H9 (cell line): ENCODE measurements around the gene L1CAM. TPM values are rescaled to one million over a fixed set of nuclear protein-coding genes. Genes with fewer than 3 reads are reported as not detected.

Experiments used
- DNase-seq: peaks from one replicate; pipeline ENCODE4 v3.0.0-alpha.2; 2017
- H2AFZ ChIP-seq: one replicate; pipeline ENCODE4 v1.6.1; 2013; ENCODE audit warnings: mild to moderate bottlenecking, low read length, control low read depth, moderate library complexity
- H2AK5ac ChIP-seq: 2 replicates; pipeline ENCODE4 v1.6.1; 2013; ENCODE audit warnings: low read length, control low read depth, mixed read lengths; ENCODE audit not compliant: insufficient read length
- H2BK120ac ChIP-seq: one replicate; pipeline ENCODE4 v1.6.1; 2013; ENCODE audit warnings: low read depth, mild to moderate bottlenecking, low read length, control low read depth, inconsistent platforms; ENCODE audit not compliant: poor library complexity, severe bottlenecking
- H2BK12ac ChIP-seq: 2 replicates; pipeline ENCODE4 v1.6.1; 2013; ENCODE audit warnings: low read length, control low read depth, mixed read lengths, low read depth; ENCODE audit not compliant: insufficient read length
- H2BK15ac ChIP-seq: 2 replicates; pipeline ENCODE4 v1.6.1; 2013; ENCODE audit warnings: low read depth, low read length, control low read depth
- H2BK20ac ChIP-seq: one replicate; pipeline ENCODE4 v1.6.1; 2013; ENCODE audit warnings: low read depth, mild to moderate bottlenecking, low read length, control low read depth, inconsistent platforms; ENCODE audit not compliant: poor library complexity, severe bottlenecking
- H2BK5ac ChIP-seq: 2 replicates; pipeline ENCODE4 v1.6.1; 2013; ENCODE audit warnings: low read length, control low read depth, mixed read lengths; ENCODE audit not compliant: insufficient read length
- H3K14ac ChIP-seq: 2 replicates; pipeline ENCODE4 v1.6.1; 2013; ENCODE audit warnings: low read length, control low read depth; ENCODE audit not compliant: insufficient read depth
- H3K18ac ChIP-seq: 2 replicates; pipeline ENCODE4 v1.6.1; 2013; ENCODE audit warnings: low read depth, mild to moderate bottlenecking, mixed read lengths, low read length, control low read depth; ENCODE audit not compliant: insufficient read length
- H3K23ac ChIP-seq: 2 replicates; pipeline ENCODE4 v1.6.1; 2013; ENCODE audit warnings: low read length, control low read depth, mixed read lengths, low read depth; ENCODE audit not compliant: insufficient read length
- H3K23me2 ChIP-seq: 2 replicates; pipeline ENCODE4 v1.6.1; 2013; ENCODE audit warnings: low read depth, mild to moderate bottlenecking, mixed read lengths, low read length, control low read depth; ENCODE audit not compliant: insufficient read length, poor library complexity, severe bottlenecking
- H3K27ac ChIP-seq: 2 replicates; pipeline ENCODE4 v1.5.1; 2013; ENCODE audit warnings: low read length, control low read depth, mixed read lengths, low read depth; ENCODE audit not compliant: insufficient read length
- H3K27me3 ChIP-seq: 2 replicates; pipeline ENCODE4 v1.6.1; 2013; ENCODE audit warnings: low read length, control low read depth, inconsistent platforms; ENCODE audit not compliant: insufficient read depth
- H3K4ac ChIP-seq: 2 replicates; pipeline ENCODE4 v1.6.1; 2013; ENCODE audit warnings: low read depth, mild to moderate bottlenecking, control low read depth, inconsistent platforms, low read length, moderate library complexity
- H3K4me1 ChIP-seq: 2 replicates; pipeline ENCODE4 v1.6.1; 2013; ENCODE audit warnings: low read length, control low read depth, inconsistent platforms; ENCODE audit not compliant: insufficient read depth
- H3K4me2 ChIP-seq: 2 replicates; pipeline ENCODE4 v1.6.1; 2013; ENCODE audit warnings: low read length, control low read depth, mixed read lengths; ENCODE audit not compliant: insufficient read length, insufficient read depth
- H3K56ac ChIP-seq: 2 replicates; pipeline ENCODE4 v1.6.1; 2013; ENCODE audit warnings: low read depth, mild to moderate bottlenecking, mixed read lengths, low read length, control low read depth; ENCODE audit not compliant: insufficient read length
- H3K79me1 ChIP-seq: 2 replicates; pipeline ENCODE4 v1.6.1; 2013; ENCODE audit warnings: low read depth, mild to moderate bottlenecking, moderate library complexity, low read length, control low read depth, inconsistent platforms; ENCODE audit not compliant: insufficient read depth, poor library complexity, severe bottlenecking
- H3K79me2 ChIP-seq: 2 replicates; pipeline ENCODE4 v1.6.1; 2013; ENCODE audit warnings: low read length, control low read depth, inconsistent platforms; ENCODE audit not compliant: insufficient read depth
- H3K9ac ChIP-seq: 2 replicates; pipeline ENCODE4 v1.6.1; 2013; ENCODE audit warnings: low read length, control low read depth, mixed read lengths; ENCODE audit not compliant: insufficient read length; ENCODE audit errors: extremely low read depth
- H3K9me3 ChIP-seq: one replicate; pipeline ENCODE4 v1.6.1; 2013; ENCODE audit warnings: low read depth, low read length, inconsistent platforms; ENCODE audit not compliant: control insufficient read depth
- H3T11ph ChIP-seq: one replicate; pipeline ENCODE4 v1.6.1; 2013; ENCODE audit warnings: mild to moderate bottlenecking, low read length, control low read depth, inconsistent platforms
- H4K20me1 ChIP-seq: one replicate; pipeline ENCODE4 v1.6.1; 2013; ENCODE audit not compliant: control insufficient read depth, insufficient read length, insufficient read depth
- H4K5ac ChIP-seq: 2 replicates; pipeline ENCODE4 v1.6.1; 2013; ENCODE audit warnings: low read depth, mild to moderate bottlenecking, mixed read lengths, low read length, control low read depth; ENCODE audit not compliant: insufficient read length
- H4K8ac ChIP-seq: replicated peaks from 2 replicates; pipeline ENCODE4 v1.6.1; 2013; ENCODE audit warnings: low read length, control low read depth, mixed read lengths, low read depth; ENCODE audit not compliant: insufficient read length
- H4K91ac ChIP-seq: 2 replicates; pipeline ENCODE4 v1.6.1; 2013; ENCODE audit warnings: low read depth, mild to moderate bottlenecking, moderate library complexity, mixed read lengths, low read length, control low read depth; ENCODE audit not compliant: insufficient read length
- H3K27ac Mint-ChIP-seq, 3 experiments: 2 replicates in 2 of 3; 3 replicates in 1 of 3; pipeline ENCODE4 v1.8.0; 2020 to 2021; ENCODE audit warnings: mixed read lengths in 3 of 3, mild to moderate bottlenecking in 1 of 3, moderate library complexity in 1 of 3
- H3K27me3 Mint-ChIP-seq: 2 replicates; pipeline ENCODE4 v1.8.0; 2021; ENCODE audit warnings: low read depth, mild to moderate bottlenecking, moderate library complexity, mixed read lengths
- H3K36me3 Mint-ChIP-seq, 3 experiments: 2 replicates in 2 of 3; 3 replicates in 1 of 3; pipeline ENCODE4 v1.8.0; 2020 to 2021; ENCODE audit warnings: low read depth in 3 of 3, mixed read lengths in 3 of 3; ENCODE audit not compliant: insufficient read depth in 1 of 3
- H3K4me1 Mint-ChIP-seq, 2 experiments: 2 replicates each; pipeline ENCODE4 v1.8.0; 2020; ENCODE audit warnings: mixed read lengths in 2 of 2
- H3K4me3 Mint-ChIP-seq, 2 experiments: 2 replicates in 1 of 2; 3 replicates in 1 of 2; pipeline ENCODE4 v1.8.0; 2020 to 2021; ENCODE audit warnings: mild to moderate bottlenecking in 2 of 2, mixed read lengths in 2 of 2, moderate library complexity in 1 of 2
- H3K9me3 Mint-ChIP-seq, 2 experiments: 2 replicates in 1 of 2; 3 replicates in 1 of 2; pipeline ENCODE4 v1.8.0; 2020; ENCODE audit warnings: mild to moderate bottlenecking in 2 of 2, mixed read lengths in 2 of 2, moderate library complexity in 1 of 2
- CTCF ChIP-seq: fragments of 200-600 bp; sonication (generic); conservative IDR thresholded peaks from 3 replicates; pipeline ENCODE4 v1.8.0; 2021; ENCODE audit warnings: antibody characterized with exemption, mild to moderate bottlenecking
- WGBS: extraction: QIAGEN DNeasy Blood & Tissue Kit; methylation state at CpG from one replicate; pipeline ENCODE4 v1.1.7; 2013; ENCODE audit warnings: missing lambda C conversion rate, low lambda C conversion rate, mixed read lengths; ENCODE audit not compliant: insufficient read length; ENCODE audit errors: extremely low coverage; 5-methylcytosine and 5-hydroxymethylcytosine counted together
- total RNA-seq: library from RNA; stranded (reverse); gene quantifications from 2 replicates; pipeline ENCODE4 v1.2.1, GENCODE V29; 2021

L1CAM gene
- total RNA-seq, 1 experiment from 2014 or later, result 22.7 TPM

- no peak overlapping the region for H3K4me3 Mint-ChIP-seq
- H3K4me1 Mint-ChIP-seq, result peaks cover 11 to 32% of the 10 kb centered on the region in 2 experiments
- H3K14ac ChIP-seq, result no peak overlapping the region
- no peak overlapping the region for H3K4ac ChIP-seq
- no peaks in the 10 kb centered on the region for H4K20me1 ChIP-seq
- H2BK20ac ChIP-seq, result no peak overlapping the region
- no peak overlapping the region for H4K5ac ChIP-seq
- no peak for TF ChIP-seq CTCF
- no peak overlapping the region for H3K23ac ChIP-seq
- no peak overlapping the region for H3K27ac ChIP-seq
- no peaks in the 10 kb centered on the region for H3K27me3 ChIP-seq
- H2BK5ac ChIP-seq, result no peak overlapping the region
- no peak for DNase-seq
- H3T11ph ChIP-seq, result no peak overlapping the region
- H3K79me2 ChIP-seq, result no peaks in the 10 kb centered on the region
- no peak overlapping the region for H3K18ac ChIP-seq
- no peak overlapping the region for H3K56ac ChIP-seq
- H3K9me3 ChIP-seq, result peaks cover 42% of the 10 kb centered on the region
- H2BK15ac ChIP-seq, result no peak overlapping the region
- no CpG with 5 or more reads among the region's 3 CpGs for whole genome bisulfite sequencing
- H3K23me2 ChIP-seq, result no peaks in the 10 kb centered on the region
- no peak overlapping the region for H3K27ac Mint-ChIP-seq
- no peak overlapping the region for H2AK5ac ChIP-seq
- H3K36me3 Mint-ChIP-seq, result peaks cover 0 to 6% (median 2%) of the 10 kb centered on the region in 3 experiments; a peak in 2 of 7 replicates
- H3K4me1 ChIP-seq, result no peaks in the 10 kb centered on the region
- peaks cover 83 to 90% of the 10 kb centered on the region in 2 experiments for H3K9me3 Mint-ChIP-seq
- no peaks in the 10 kb centered on the region for H3K79me1 ChIP-seq
- no peak overlapping the region for H2BK12ac ChIP-seq
- peaks cover 23% of the 10 kb centered on the region for H3K27me3 Mint-ChIP-seq
- no peak overlapping the region for H3K9ac ChIP-seq
- H4K91ac ChIP-seq, result no peak overlapping the region
- H4K8ac ChIP-seq, result no peak overlapping the region
- H2AFZ ChIP-seq, result no peak overlapping the region
- H2BK120ac ChIP-seq, result no peak overlapping the region
- no peak overlapping the region for H3K4me2 ChIP-seq
Observed at GRCh38 chrX:153853902-153854267, 32.1 kb downstream of the L1CAM start.
